Retinal pigment epithelial cell (primary cell): Measurements from ENCODE around the gene SLC9A9.
"Not testable (repeated sequence)": the region's sequence is repeated elsewhere in the genome, so short reads cannot be mapped to it uniquely, and the experiment has no call there.

Source experiments
- DNase-seq: peaks from one replicate; pipeline ENCODE4 v3.0.0-alpha.2; 2010; ENCODE audit warnings: low read depth
- H3K4me3 ChIP-seq: 2 replicates; pipeline ENCODE4 v1.5.1; 2011; ENCODE audit warnings: mild to moderate bottlenecking, low read length, control low read depth, moderate library complexity
- CTCF ChIP-seq: conservative IDR thresholded peaks from 2 replicates; pipeline ENCODE4 v1.5.1; 2011; ENCODE audit warnings: low read depth, low read length, control low read depth, inconsistent platforms

The SLC9A9 gene

GRCh38 chr3:143806038-143806437, 42.2 kb downstream of the SLC9A9 start:
- TF ChIP-seq CTCF, result no peak
- DNase-seq, result no peak
- no peak overlapping the region for H3K4me3 ChIP-seq

- not testable (repeated sequence) for H3K4me3 ChIP-seq, DNase-seq
These were observed 42.8 kb downstream of the SLC9A9 start for GRCh38 chr3:143805476-143805875.

- not testable (repeated sequence) for DNase-seq
These were observed 47.2 kb downstream of the SLC9A9 start for GRCh38 chr3:143801046-143801445.

GRCh38 chr3:143798151-143798550, 50.1 kb downstream of the SLC9A9 start:
- H3K4me3 ChIP-seq, DNase-seq: not testable (repeated sequence)

More at GRCh38 chr3:143801046-143801445, 47.2 kb downstream of the SLC9A9 start:
- H3K4me3 ChIP-seq, result not testable (repeated sequence)

GRCh38 chr3:143795874-143796273, 52.4 kb downstream of the SLC9A9 start:
- DNase-seq, result no peak
- TF ChIP-seq CTCF, result no peak
- no peak overlapping the region for H3K4me3 ChIP-seq

GRCh38 chr3:143794793-143795462, 53.3 kb downstream of the SLC9A9 start:
- no peak for TF ChIP-seq CTCF
- DNase-seq, result no peak
- H3K4me3 ChIP-seq, result no peak overlapping the region

GRCh38 chr3:143793971-143794370, 54.3 kb downstream of the SLC9A9 start:
- no peak for DNase-seq
- no peak for TF ChIP-seq CTCF
- H3K4me3 ChIP-seq, result no peak overlapping the region

GRCh38 chr3:143791386-143791785, 56.9 kb downstream of the SLC9A9 start:
- no peak for DNase-seq
- TF ChIP-seq CTCF, result no peak
- H3K4me3 ChIP-seq, result no peak overlapping the region
